GM12872 (cell line): ENCODE results near the gene CILP2.

Experiments used
- CTCF ChIP-seq: IDR thresholded peaks from 3 replicates; pipeline ENCODE4 v1.5.1; 2011; ENCODE audit warnings: low read depth, mild to moderate bottlenecking, low read length, moderate library complexity; ENCODE audit not compliant: insufficient read depth

CILP2 gene

GRCh38 chr19:19534556-19535265 is 3.4 kb upstream of the CILP2 start:
- TF ChIP-seq CTCF, result no peak

- no peak for TF ChIP-seq CTCF
These were observed 2.5 kb upstream of the CILP2 start for GRCh38 chr19:19535311-19536191.

- TF ChIP-seq CTCF, result no peak
These were observed 703 bp upstream of the CILP2 start for GRCh38 chr19:19537075-19538048.

- no peak for TF ChIP-seq CTCF
These were observed 711 bp downstream of the CILP2 start for GRCh38 chr19:19538785-19539166.

GRCh38 chr19:19539698-19540063 is 1.6 kb downstream of the CILP2 start:
- no peak for TF ChIP-seq CTCF

GRCh38 chr19:19540064-19540714 is 2.1 kb downstream of the CILP2 start:
- TF ChIP-seq CTCF, result no peak
